ENCODE data around the gene PSAT1.

PSAT1 gene

GRCh38 chr9:78316166-78316892 is 19.4 kb downstream of the PSAT1 start:
- no peak for DNase-seq (ENCODE audit: low read depth in 2 of 3, low spot score in 1 of 3)

GRCh38 chr9:78319197-78320029 is 22.5 kb downstream of the PSAT1 start:
- no peak for DNase-seq (ENCODE audit: low read depth in 2 of 3, low spot score in 1 of 3)

DNA sequence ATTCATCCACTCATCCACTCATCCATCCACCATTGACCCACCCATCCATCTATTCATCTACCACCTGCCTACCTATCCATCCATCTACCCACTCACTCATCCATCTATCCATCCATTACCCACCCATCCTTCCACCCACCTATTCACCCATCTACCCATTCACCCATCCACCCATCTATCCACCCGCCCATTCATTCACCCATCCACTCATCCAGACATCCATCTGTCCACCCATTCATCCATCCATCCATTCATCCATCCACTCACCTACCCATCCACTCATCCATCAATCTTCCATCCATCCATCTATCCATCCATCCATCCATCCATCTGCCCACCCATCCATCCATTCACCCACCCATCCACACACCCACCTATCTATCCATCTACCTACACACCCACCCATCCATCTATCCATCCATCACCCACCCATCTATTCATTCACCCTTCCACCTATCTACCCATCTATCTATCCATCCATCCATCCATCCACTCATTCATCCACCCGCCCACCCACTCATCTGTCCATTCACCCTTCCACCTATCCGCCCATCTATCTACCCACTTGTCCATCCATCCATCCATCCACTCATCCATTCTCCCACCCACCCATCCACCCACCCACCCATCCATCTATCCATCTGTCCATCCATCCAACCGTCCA is 23.2 kb downstream of the PSAT1 start:
- DNase-seq (ENCODE audit: low read depth in 2 of 3, low spot score in 1 of 3), result no peak

- no peak for DNase-seq (ENCODE audit: low read depth in 2 of 3, low spot score in 1 of 3)
These were observed 24.1 kb downstream of the PSAT1 start for GRCh38 chr9:78320875-78321496.

- no peak for DNase-seq (ENCODE audit: low read depth in 2 of 3, low spot score in 1 of 3)
These were observed 24.6 kb downstream of the PSAT1 start for GRCh38 chr9:78321505-78321904.

DNA sequence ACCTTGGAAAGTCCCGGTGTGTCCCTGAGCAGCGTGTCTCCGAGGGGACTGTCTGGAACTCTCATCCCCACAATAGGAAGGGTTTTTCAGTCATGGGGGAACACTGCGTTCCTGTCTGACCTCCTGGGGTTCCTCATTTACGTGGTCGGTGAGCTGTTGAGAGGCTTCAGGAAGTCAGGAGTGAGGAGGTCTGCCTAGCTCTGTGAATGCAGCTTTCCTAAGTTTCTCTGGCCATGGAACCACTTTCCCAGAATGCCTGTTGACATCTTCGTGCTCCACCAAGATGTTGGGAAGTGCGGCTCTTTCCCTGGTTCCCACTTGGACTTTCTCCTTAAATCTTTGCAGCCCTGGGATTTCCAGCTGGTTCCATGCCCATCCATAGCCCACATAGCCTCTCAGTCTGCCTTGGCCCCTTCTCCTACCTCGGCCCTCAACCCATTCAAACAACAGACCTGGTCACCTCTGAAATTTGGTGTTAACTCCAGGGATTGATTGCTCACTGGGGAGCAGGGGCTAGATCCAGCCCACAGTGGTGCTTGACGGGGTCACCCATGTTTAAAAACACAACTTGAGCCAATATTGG is 27.2 kb downstream of the PSAT1 start:
- DNase-seq (ENCODE audit: low read depth in 2 of 3, low spot score in 1 of 3), result no peak

DNA sequence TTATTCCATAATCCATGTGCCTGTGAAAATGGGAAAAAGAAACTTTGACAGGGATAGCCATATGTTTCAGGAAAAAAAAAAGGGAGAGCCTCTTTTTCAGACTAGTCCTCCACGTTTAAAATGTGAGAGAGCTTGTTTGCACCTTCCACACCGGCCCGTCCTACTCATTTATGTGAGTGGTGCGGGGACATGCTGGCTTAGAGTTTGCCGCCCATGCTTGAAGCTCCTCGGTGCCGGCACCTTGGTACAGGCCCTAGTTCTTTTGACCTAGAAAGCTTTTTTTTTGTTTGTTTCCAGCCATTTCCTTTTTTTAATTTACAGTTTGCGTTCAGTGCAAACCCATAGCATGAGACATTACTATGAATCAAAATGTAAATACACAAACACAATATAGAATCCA is 27.8 kb downstream of the PSAT1 start:
- no peak for DNase-seq (ENCODE audit: low read depth in 2 of 3, low spot score in 1 of 3)

- no peak for DNase-seq (ENCODE audit: low read depth in 2 of 3, low spot score in 1 of 3)
These were observed 28.4 kb downstream of the PSAT1 start for GRCh38 chr9:78325343-78325742.

DNA sequence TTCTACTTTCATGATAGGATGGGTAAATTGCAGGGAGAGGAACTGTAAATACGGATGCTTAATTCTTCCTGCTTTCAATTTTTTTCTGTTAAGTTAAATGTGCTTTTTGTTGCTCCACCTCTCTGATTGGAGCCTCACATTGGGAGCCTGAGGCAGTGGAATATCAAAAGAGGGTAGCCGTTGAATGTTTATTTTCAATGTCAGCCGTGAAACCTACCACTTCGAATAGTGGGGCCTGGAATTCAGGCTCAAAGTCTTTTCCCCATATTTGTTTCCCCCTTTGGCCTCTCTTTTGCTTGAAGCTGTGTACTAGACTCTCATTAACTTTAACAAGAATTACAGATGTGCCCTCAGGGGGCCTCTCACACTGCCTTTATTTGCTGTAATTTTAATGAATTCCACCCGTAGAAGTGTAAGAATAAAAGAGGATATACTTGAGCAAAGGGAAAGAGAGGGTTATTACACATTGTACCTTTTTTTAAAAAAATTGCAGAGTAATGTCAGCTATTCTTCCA is 29.0 kb downstream of the PSAT1 start:
- DNase-seq (ENCODE audit: low read depth in 2 of 3, low spot score in 1 of 3), result no peak

- DNase-seq (ENCODE audit: low read depth in 2 of 3, low spot score in 1 of 3), result no peak
These were observed 29.6 kb downstream of the PSAT1 start for GRCh38 chr9:78326564-78326963.

DNA sequence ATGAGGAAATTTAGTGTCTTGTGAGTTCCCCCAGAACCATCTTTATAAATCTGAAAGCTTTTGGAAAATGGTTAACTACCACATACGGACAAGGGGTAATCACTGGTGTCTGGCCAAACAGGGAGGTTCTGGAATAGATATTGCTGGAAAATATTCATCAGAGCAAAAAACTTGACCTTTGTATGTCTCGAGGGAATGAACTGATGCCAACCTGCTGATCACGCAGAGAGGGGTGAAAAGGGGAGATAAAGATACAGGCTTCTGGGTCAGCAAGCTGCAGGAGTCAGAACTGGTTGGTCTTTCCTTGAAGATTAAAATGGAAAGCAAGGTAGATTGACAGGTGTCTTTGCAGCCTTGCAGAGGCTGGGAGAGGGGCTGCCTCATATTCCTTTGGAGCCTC is 35.5 kb downstream of the PSAT1 start:
- DNase-seq (ENCODE audit: low read depth in 2 of 3, low spot score in 1 of 3), result no peak

DNA sequence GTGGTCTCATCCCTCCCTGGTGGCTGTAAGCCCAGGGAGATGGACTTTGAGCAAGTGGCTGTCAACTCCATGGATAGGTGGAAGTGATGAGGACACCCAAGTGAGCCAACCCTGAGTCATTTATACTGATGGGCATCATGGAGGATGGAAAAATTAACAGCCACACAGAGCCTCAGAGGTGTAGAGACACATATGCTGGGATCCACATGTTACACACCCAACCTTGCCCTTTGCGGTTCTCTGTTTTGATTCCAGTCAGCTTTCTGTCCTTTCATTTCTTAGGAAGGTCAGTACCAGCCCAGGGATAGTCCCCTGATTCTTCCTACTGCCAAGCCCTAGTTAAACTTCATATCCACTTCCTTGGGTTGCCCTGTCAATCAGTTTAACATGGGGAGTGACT is 51.9 kb downstream of the PSAT1 start:
- DNase-seq (ENCODE audit: low read depth in 2 of 3, low spot score in 1 of 3), result no peak

DNA sequence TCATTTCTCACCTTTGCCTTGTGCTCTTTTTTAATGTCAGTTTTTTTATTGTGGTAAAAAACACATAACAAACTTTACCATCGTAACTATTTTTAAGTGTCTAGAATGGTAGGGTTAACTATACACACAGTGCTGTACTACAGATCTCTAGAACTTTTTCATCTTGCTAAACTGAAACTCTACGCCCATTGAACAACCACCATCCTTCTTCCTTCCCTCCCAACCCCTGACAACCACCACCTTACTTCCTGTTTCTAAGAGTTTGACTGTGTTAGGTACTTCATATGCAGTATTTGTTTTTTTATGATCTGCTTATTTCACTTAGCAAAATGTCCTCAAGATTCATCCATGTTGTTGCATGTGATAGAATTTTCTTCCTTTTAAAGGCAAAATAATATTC is 54.9 kb downstream of the PSAT1 start:
- no peak for DNase-seq (ENCODE audit: low read depth in 2 of 3, low spot score in 1 of 3)

GRCh38 chr9:78354324-78354973 is 57.5 kb downstream of the PSAT1 start:
- DNase-seq (ENCODE audit: low read depth in 2 of 3, low spot score in 1 of 3), result no peak

DNA sequence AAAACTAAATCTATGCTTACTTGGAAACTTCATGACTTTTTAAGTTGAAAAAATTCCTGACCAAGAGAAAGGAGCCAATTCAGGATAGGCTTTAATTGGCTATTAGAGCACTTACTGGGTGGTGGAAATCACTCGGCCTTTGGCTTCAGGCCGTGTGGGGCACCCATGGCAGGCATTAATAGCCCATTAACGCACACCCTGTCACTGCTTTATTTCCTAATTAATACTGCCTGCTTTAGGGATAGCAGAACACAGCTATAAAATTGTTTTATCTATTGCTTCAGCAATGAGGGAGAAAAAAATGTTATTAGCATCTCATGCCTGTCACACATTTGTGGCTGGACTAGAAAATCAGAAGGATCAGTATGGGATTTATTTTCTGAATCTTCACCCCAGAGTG is 58.1 kb downstream of the PSAT1 start:
- no peak for DNase-seq (ENCODE audit: low read depth in 2 of 3, low spot score in 1 of 3)

GRCh38 chr9:78356634-78357033 is 59.7 kb downstream of the PSAT1 start:
- no peak for DNase-seq (ENCODE audit: low read depth in 2 of 3, low spot score in 1 of 3)

DNA sequence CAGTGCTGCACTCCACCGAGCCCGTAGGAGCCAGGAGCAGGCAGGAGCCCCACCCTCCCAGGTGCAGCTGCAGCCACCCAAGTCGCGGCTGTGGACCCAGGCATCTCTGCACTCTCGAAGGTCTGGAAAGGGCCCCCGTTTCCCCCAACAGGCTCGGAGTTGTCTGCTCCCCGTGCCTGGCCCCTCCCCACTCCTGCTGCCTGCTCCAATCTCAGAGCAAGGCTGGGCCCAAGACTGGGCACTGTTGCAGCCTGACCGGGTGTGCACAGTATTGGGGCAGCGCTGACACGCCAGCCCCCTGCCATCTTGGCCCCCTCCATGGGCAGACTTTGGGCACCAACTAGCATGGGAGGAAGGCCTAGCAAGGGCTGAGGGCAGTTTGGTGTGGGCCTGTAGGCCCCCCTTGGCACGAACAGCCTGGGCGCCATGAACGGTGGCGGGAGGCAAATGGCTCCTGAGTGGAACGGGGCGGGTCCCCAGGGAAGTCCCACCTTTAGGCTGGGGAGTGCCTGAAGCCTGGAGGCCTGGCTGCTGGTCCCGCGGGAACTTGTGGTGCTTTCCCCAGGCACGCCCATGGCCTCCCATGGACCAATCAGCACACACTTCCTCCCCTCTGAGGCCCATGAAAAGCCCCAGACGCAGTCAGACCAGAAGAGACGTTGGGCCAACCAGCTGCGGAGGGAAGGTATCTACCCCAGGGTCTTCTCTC is 60.4 kb downstream of the PSAT1 start:
- no peak for DNase-seq (ENCODE audit: low read depth in 2 of 3, low spot score in 1 of 3)

GRCh38 chr9:78358329-78359051 is 61.6 kb downstream of the PSAT1 start:
- no peak for DNase-seq (ENCODE audit: low read depth in 2 of 3, low spot score in 1 of 3)

- no peak for DNase-seq (ENCODE audit: low read depth in 2 of 3, low spot score in 1 of 3)
These were observed 66.3 kb downstream of the PSAT1 start for GRCh38 chr9:78363221-78363620.

All from stimulated activated CD4-positive, alpha-beta T cell treated with anti-CD3 and anti-CD28 coated beads, Interleukin-12 subunit alpha, Interleukin-12 subunit beta, amount 100 ng/mL, for 48 hours (primary cell).